B cell (primary cell): ENCODE results near the gene SFSWAP. TPM values are rescaled to one million over a fixed set of nuclear protein-coding genes. Genes with fewer than 3 reads are reported as not detected.

Experiments
- ATAC-seq: fragments of 200-7000 bp; cut with Tn5 transposase; one replicate; pipeline ENCODE4 v1.10.0; 2021; ENCODE audit warnings: low read depth, mild to moderate bottlenecking, moderate number of reproducible peaks, moderate library complexity
- CTCF ChIA-PET: fragments of 350-600 bp; sonication (Branson Sonifier 250); formaldehyde crosslinking; loops from one replicate; lab custom pipeline; 2021; ENCODE audit warnings: antibody characterized with exemption, inconsistent platforms; lab: Charles Lee
- POLR2A ChIA-PET: fragments of 350-600 bp; sonication (Branson Sonifier 250); formaldehyde crosslinking; loops from one replicate; lab custom pipeline; 2021; ENCODE audit warnings: antibody characterized with exemption; lab: Charles Lee
- DNase-seq: peaks from one replicate; pipeline ENCODE4 v3.0.0; 2013
- H2AFZ ChIP-seq: 2 replicates; pipeline ENCODE4 v1.6.1; 2012; ENCODE audit warnings: mild to moderate bottlenecking, low read depth, low read length; ENCODE audit not compliant: insufficient read depth, poor library complexity, severe bottlenecking
- H3K27ac ChIP-seq, 2 donors: 1 replicate in 1 of 2; 2 replicates in 1 of 2; pipeline ENCODE4 v1.5.1; 2012 to 2013; ENCODE audit warnings: low read length in 2 of 2, mild to moderate bottlenecking in 2 of 2, moderate library complexity in 1 of 2
- H3K27me3 ChIP-seq, 4 experiments: fragments of 200-600 bp in 1 of 4; sonication (generic) in 1 of 4; replicated peaks in 1 of 4; 1 replicate in 2 of 4; 2 replicates in 2 of 4; pipeline versions ENCODE4 v1.6.1 to v1.7.0; 2013 to 2016; ENCODE audit warnings: low read length in 3 of 4, mild to moderate bottlenecking in 2 of 4, mixed read lengths in 1 of 4, moderate library complexity in 1 of 4; ENCODE audit not compliant: insufficient read depth in 4 of 4, control insufficient read depth in 3 of 4; ENCODE audit errors: control extremely low read depth in 1 of 4
- H3K36me3 ChIP-seq, 2 experiments: replicated peaks in 1 of 2; 1 replicate in 1 of 2; 2 replicates in 1 of 2; pipeline versions ENCODE4 v1.6.1 to v1.7.1; 2013; ENCODE audit warnings: low read length in 1 of 2; ENCODE audit not compliant: insufficient read depth in 2 of 2, control insufficient read depth in 1 of 2; ENCODE audit errors: control extremely low read depth in 1 of 2, extremely low read depth in 1 of 2
- H3K4me1 ChIP-seq, 2 donors: fragments of 200-600 bp in 1 of 2; sonication (generic) in 1 of 2; 1 replicate in 1 of 2; 2 replicates in 1 of 2; pipeline versions ENCODE4 v1.5.1 to v1.6.1; 2013 to 2017; ENCODE audit warnings: low read length in 2 of 2; ENCODE audit not compliant: control insufficient read depth in 2 of 2, insufficient read depth in 2 of 2
- H3K4me2 ChIP-seq: replicated peaks from 2 replicates; pipeline ENCODE3; 2012; ENCODE audit warnings: mild to moderate bottlenecking, low read depth, low read length; ENCODE audit not compliant: poor library complexity, severe bottlenecking
- H3K4me3 ChIP-seq, 5 experiments: fragments of 200-600 bp in 1 of 5; sonication (generic) in 1 of 5; 1 replicate in 3 of 5; 2 replicates in 2 of 5; pipeline versions ENCODE4 v1.5.1 to v1.7.0; 2011 to 2016; ENCODE audit warnings: low read length in 4 of 5, mild to moderate bottlenecking in 4 of 5, low read depth in 2 of 5, control low read depth in 1 of 5, moderate library complexity in 1 of 5; ENCODE audit not compliant: insufficient read depth in 1 of 5; ENCODE audit errors: control extremely low read depth in 1 of 5, extremely low read depth in 1 of 5
- H3K79me2 ChIP-seq: fragments of 200-600 bp; sonication (generic); one replicate; pipeline ENCODE4 v1.6.0; 2016; ENCODE audit warnings: low read length; ENCODE audit not compliant: control insufficient read depth, insufficient read depth
- H3K9ac ChIP-seq: fragments of 200-600 bp; sonication (generic); 2 replicates; pipeline ENCODE4 v1.6.1; 2017; ENCODE audit warnings: mild to moderate bottlenecking, low read length, moderate library complexity
- H3K9me3 ChIP-seq, 3 donors: one replicate each; pipeline versions ENCODE4 v1.6.1 to v1.7.1; 2013; ENCODE audit warnings: low read length in 2 of 3; ENCODE audit not compliant: control insufficient read depth in 2 of 3, insufficient read depth in 1 of 3; ENCODE audit errors: control extremely low read depth in 1 of 3
- H4K20me1 ChIP-seq: 2 replicates; pipeline ENCODE4 v1.6.0; 2012; ENCODE audit warnings: mild to moderate bottlenecking, low read length; ENCODE audit not compliant: insufficient read depth, control insufficient read depth, poor library complexity, severe bottlenecking
- H3K27ac Mint-ChIP-seq: one replicate; pipeline ENCODE4 v1.8.0; 2021; ENCODE audit warnings: mixed read lengths
- H3K27me3 Mint-ChIP-seq: one replicate; pipeline ENCODE4 v1.8.0; 2021; ENCODE audit warnings: mixed read lengths
- H3K4me1 Mint-ChIP-seq: one replicate; pipeline ENCODE4 v1.8.0; 2021; ENCODE audit warnings: mixed read lengths
- H3K4me3 Mint-ChIP-seq: one replicate; pipeline ENCODE4 v1.8.0; 2021; ENCODE audit warnings: mixed read lengths
- H3K9me3 Mint-ChIP-seq: one replicate; pipeline ENCODE4 v1.8.0; 2022; ENCODE audit warnings: mixed read lengths; ENCODE audit not compliant: insufficient read depth
- EZH2 ChIP-seq: IDR thresholded peaks from 2 replicates; pipeline ENCODE4 v1.6.1; 2012; ENCODE audit warnings: borderline replicate concordance, low read depth, mild to moderate bottlenecking, moderate library complexity, low read length; ENCODE audit not compliant: insufficient read depth, poor library complexity, severe bottlenecking
- WGBS: methylation state at CpG from one replicate; pipeline ENCODE4 v1.1.5; 2013; ENCODE audit warnings: missing lambda C conversion rate; ENCODE audit not compliant: insufficient coverage; 5-methylcytosine and 5-hydroxymethylcytosine counted together
- intact Hi-C: fragments of 100-400 bp; cut with micrococcal nuclease; formaldehyde crosslinking; loops from one replicate; pipeline ENCODE4 v1.10.0; 2022
- polyA plus RNA-seq: library from polyadenylated mRNA; depleted of rRNA; stranded (reverse); fragments of >200 nt; gene quantifications from 2 replicates; pipeline ENCODE4 v1.2.3, GENCODE V29; 2012
- total RNA-seq, 2 donors: library from RNA; stranded (reverse); fragments of 120-200 nt in 1 of 2; gene quantifications; 1 replicate in 1 of 2; 2 replicates in 1 of 2; pipeline versions ENCODE4 v1.2.3 to v1.2.4, GENCODE V29; 2013 to 2022
- TF ChIP-seq, protein P1 (sequence below): fragments of 200-600 bp; IDR thresholded peaks from one replicate; pipeline ENCODE4 v1.8.0; 2022; ENCODE audit warnings: antibody characterized with exemption, mild to moderate bottlenecking

Gene SFSWAP
- total and polyA plus RNA-seq, 2 donors (not counting 1 experiment from before 2014, with no cell fraction given), result 69.3 to 122 TPM

DNA sequence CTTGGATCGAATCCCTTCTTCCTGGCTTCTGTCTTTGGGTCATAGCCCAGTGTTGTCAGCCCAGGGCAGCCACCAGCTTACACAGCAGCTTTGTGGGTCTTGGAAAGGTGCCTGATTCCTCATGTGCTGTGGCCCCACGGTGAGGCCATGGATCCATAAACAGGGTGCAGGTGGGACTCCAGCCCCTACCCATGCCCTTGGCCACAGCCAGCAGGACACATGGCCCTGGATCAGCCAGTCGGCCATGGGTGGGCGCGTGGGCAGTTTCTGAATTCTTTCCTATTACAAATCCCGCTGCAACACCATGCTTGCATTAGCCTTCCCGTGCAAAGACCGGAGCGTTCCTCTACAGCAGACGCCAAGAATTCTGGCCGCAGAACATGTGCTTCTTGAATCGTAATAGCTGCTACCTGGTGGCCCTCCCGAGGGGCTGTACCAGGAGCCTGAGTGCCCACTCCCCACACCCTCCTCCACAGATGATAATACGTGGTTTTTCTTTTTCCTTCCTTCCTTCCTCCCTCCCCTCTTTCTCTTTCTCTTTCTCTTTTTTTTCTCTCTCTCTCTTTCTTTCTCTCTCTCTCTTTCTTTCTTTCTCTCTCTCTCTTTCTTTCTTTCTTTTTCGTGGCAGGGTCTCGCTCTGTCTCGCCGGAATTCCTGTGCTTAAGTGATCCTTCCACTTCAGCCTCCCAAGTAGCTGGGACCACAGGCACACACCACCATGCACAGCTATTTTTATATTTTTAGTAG is 114.4 kb downstream of the SFSWAP start:
- H3K9me3 Mint-ChIP-seq, result no peaks in the 10 kb centered on the region
- H3K4me1 ChIP-seq, result peaks cover 31 to 46% of the 10 kb centered on the region in 2 donors
- H2AFZ ChIP-seq, result no peak overlapping the region
- no peak for TF ChIP-seq EZH2
- TF ChIP-seq, protein P1, sequence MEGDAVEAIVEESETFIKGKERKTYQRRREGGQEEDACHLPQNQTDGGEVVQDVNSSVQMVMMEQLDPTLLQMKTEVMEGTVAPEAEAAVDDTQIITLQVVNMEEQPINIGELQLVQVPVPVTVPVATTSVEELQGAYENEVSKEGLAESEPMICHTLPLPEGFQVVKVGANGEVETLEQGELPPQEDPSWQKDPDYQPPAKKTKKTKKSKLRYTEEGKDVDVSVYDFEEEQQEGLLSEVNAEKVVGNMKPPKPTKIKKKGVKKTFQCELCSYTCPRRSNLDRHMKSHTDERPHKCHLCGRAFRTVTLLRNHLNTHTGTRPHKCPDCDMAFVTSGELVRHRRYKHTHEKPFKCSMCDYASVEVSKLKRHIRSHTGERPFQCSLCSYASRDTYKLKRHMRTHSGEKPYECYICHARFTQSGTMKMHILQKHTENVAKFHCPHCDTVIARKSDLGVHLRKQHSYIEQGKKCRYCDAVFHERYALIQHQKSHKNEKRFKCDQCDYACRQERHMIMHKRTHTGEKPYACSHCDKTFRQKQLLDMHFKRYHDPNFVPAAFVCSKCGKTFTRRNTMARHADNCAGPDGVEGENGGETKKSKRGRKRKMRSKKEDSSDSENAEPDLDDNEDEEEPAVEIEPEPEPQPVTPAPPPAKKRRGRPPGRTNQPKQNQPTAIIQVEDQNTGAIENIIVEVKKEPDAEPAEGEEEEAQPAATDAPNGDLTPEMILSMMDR, result no peak
- intact Hi-C loops, result loop anchor here (5.0 to 10.0 kb wide), 2 partner anchors 99 to 908 kb away; partner anchors contain the start of gene PUS1
- peaks cover 0 to 14% (median 4%) of the 10 kb centered on the region in 4 experiments for H3K27me3 ChIP-seq
- POLR2A ChIA-PET, result no interaction called here
- no peaks in the 10 kb centered on the region for H3K9me3 ChIP-seq
- H3K4me3 ChIP-seq, result no peak overlapping the region
- ATAC-seq, result no peak
- peak overlapping the region; percentile 59 for H3K27ac Mint-ChIP-seq
- peaks cover 11% of the 10 kb centered on the region for H4K20me1 ChIP-seq
- H3K27me3 Mint-ChIP-seq, result peaks cover 3% of the 10 kb centered on the region
- CTCF ChIA-PET, result interaction anchor here (1.6 to 2.9 kb wide), 3 partner anchors 52 to 693 kb away, joined by 3 to 10 read pairs (median 6); no protein-coding TSS in a partner anchor
- peaks cover 14% of the 10 kb centered on the region for H3K79me2 ChIP-seq
- peak overlapping the region; percentile 26 for H3K4me3 Mint-ChIP-seq
- H3K9ac ChIP-seq, result no peak overlapping the region
- no peaks in the 10 kb centered on the region for H3K36me3 ChIP-seq
- no peak overlapping the region for H3K27ac ChIP-seq
- no peak overlapping the region for H3K4me2 ChIP-seq
- no peak for DNase-seq
- peaks cover 38% of the 10 kb centered on the region for H3K4me1 Mint-ChIP-seq
- 75% methylated on average over 14 of the region's 18 CpGs for WGBS
